Gastrocnemius medialis (tissue), 4 donors: Measurements from ENCODE around the gene NPAS3.

ENCODE experiments used
- CTCF ChIP-seq, 5 experiments: fragments of 450-650 bp in 3 of 5; fragments of 200-600 bp in 2 of 5; sonication (generic) in 2 of 5; IDR thresholded peaks in 4 of 5; conservative IDR thresholded peaks in 1 of 5; 1 replicate in 4 of 5; 2 replicates in 1 of 5; pipeline ENCODE4 v1.5.1; 2016 to 2019; ENCODE audit warnings: antibody characterized with exemption in 5 of 5, mild to moderate bottlenecking in 3 of 5, moderate library complexity in 3 of 5
- POLR2A ChIP-seq, 2 donors: fragments of 450-650 bp; IDR thresholded peaks; one replicate each; pipeline ENCODE4 v1.6.1; 2017; ENCODE audit warnings: antibody characterized with exemption in 2 of 2, mild to moderate bottlenecking in 2 of 2, moderate library complexity in 2 of 2

- TF ChIP-seq CTCF (IDR thresholded peaks at IDR 0.05 in 4 of 5, conservative IDR thresholded peaks at IDR 0.05 in 1 of 5) (no peak), POLR2A (IDR thresholded peaks at IDR 0.05) (no peak)
Observed at GRCh38 chr14:33563191-33563900, 624.7 kb downstream of the NPAS3 start.
